Peyer's patch (tissue), 4 donors: ENCODE results near the gene CYP19A1. TPM values are rescaled to one million over a fixed set of nuclear protein-coding genes. Genes with fewer than 3 reads are reported as not detected.

ENCODE experiments used
- DNase-seq, 3 donors: peaks; one replicate each; pipeline ENCODE4 v3.0.0-alpha.2; 2017 to 2019
- H3K27ac ChIP-seq, 4 donors: fragments of 200-600 bp; sonication (generic); one replicate each; pipeline ENCODE4 v1.5.1; 2016 to 2019
- H3K27me3 ChIP-seq, 2 donors: fragments of 200-600 bp; sonication (generic); one replicate each; pipeline ENCODE4 v1.5.1; 2019
- H3K36me3 ChIP-seq, 3 donors: fragments of 200-600 bp; sonication (generic); one replicate each; pipeline ENCODE4 v1.5.1; 2016 to 2019
- H3K4me1 ChIP-seq, 4 donors: fragments of 200-600 bp; sonication (generic); one replicate each; pipeline ENCODE4 v1.5.1; 2016 to 2019
- H3K4me3 ChIP-seq, 4 donors: fragments of 200-600 bp; sonication (generic); 1 replicate in 3 of 4; 2 replicates in 1 of 4; pipeline ENCODE4 v1.5.1; 2016 to 2019; ENCODE audit warnings: mild to moderate bottlenecking in 1 of 4
- H3K9me3 ChIP-seq, 4 donors: fragments of 200-600 bp; sonication (generic); one replicate each; pipeline ENCODE4 v1.5.1; 2016 to 2019; ENCODE audit warnings: mild to moderate bottlenecking in 1 of 4
- CTCF ChIP-seq, 6 experiments: fragments of 450-650 bp in 4 of 6; fragments of 200-600 bp in 2 of 6; sonication (generic) in 1 of 6; IDR thresholded peaks; one replicate each; pipeline ENCODE4 v1.5.1; 2017 to 2019; ENCODE audit warnings: antibody characterized with exemption in 6 of 6, mild to moderate bottlenecking in 3 of 6, moderate library complexity in 1 of 6
- POLR2A ChIP-seq, 2 donors: fragments of 450-650 bp; IDR thresholded peaks; one replicate each; pipeline ENCODE4 v1.5.1; 2017; ENCODE audit warnings: antibody characterized with exemption in 2 of 2, mild to moderate bottlenecking in 2 of 2, moderate library complexity in 2 of 2
- total RNA-seq, 4 donors: library from RNA; depleted of rRNA; stranded (reverse); fragments of >200 nt; gene quantifications; one replicate each; pipeline ENCODE4 v1.1.0, GENCODE V29; 2016

The CYP19A1 gene
- total RNA-seq, 4 donors from 2014 or later, result 0.83 TPM; not detected in 3

GRCh38 chr15:51307325-51307724 lies 31.1 kb downstream of the CYP19A1 start:
- no peak for DNase-seq
- H3K4me3 ChIP-seq, result no peak overlapping the region
- no peaks in the 10 kb centered on the region for H3K36me3 ChIP-seq
- no peak for TF ChIP-seq POLR2A (IDR thresholded peaks at IDR 0.05)
- TF ChIP-seq CTCF (IDR thresholded peaks at IDR 0.05), result no peak
- H3K27ac ChIP-seq, result no peak overlapping the region
- no peaks in the 10 kb centered on the region for H3K9me3 ChIP-seq
- no peaks in the 10 kb centered on the region for H3K27me3 ChIP-seq
- no peaks in the 10 kb centered on the region for H3K4me1 ChIP-seq

GRCh38 chr15:51303462-51303980 lies 34.9 kb downstream of the CYP19A1 start:
- no peak for DNase-seq
- no peak overlapping the region for H3K4me3 ChIP-seq
- H3K27ac ChIP-seq, result no peak overlapping the region

GRCh38 chr15:51302480-51302879 lies 35.9 kb downstream of the CYP19A1 start:
- H3K27me3 ChIP-seq, result no peaks in the 10 kb centered on the region
- H3K4me1 ChIP-seq, result no peaks in the 10 kb centered on the region
- no peak overlapping the region for H3K27ac ChIP-seq
- no peak for DNase-seq
- H3K9me3 ChIP-seq, result no peaks in the 10 kb centered on the region
- no peaks in the 10 kb centered on the region for H3K36me3 ChIP-seq
- no peak overlapping the region for H3K4me3 ChIP-seq
- TF ChIP-seq POLR2A (IDR thresholded peaks at IDR 0.05) (no peak), CTCF (IDR thresholded peaks at IDR 0.05) (no peak)

More at GRCh38 chr15:51303462-51303980, 34.9 kb downstream of the CYP19A1 start:
- no peaks in the 10 kb centered on the region for H3K4me1 ChIP-seq
- H3K9me3 ChIP-seq, result no peaks in the 10 kb centered on the region
- no peaks in the 10 kb centered on the region for H3K36me3 ChIP-seq
- H3K27me3 ChIP-seq, result no peaks in the 10 kb centered on the region
- TF ChIP-seq CTCF (IDR thresholded peaks at IDR 0.05) (no peak), POLR2A (IDR thresholded peaks at IDR 0.05) (no peak)

- TF ChIP-seq POLR2A (IDR thresholded peaks at IDR 0.05) (no peak), CTCF (IDR thresholded peaks at IDR 0.05) (no peak)
- no peaks in the 10 kb centered on the region for H3K27me3 ChIP-seq
- H3K36me3 ChIP-seq, result no peaks in the 10 kb centered on the region
- no peak overlapping the region for H3K4me3 ChIP-seq
- DNase-seq, result no peak
- H3K27ac ChIP-seq, result peak overlapping the region in 1 of 4 donors; percentile 37
- no peaks in the 10 kb centered on the region for H3K9me3 ChIP-seq
- H3K4me1 ChIP-seq, result no peaks in the 10 kb centered on the region
Observed at GRCh38 chr15:51299187-51300015, 39.0 kb downstream of the CYP19A1 start.

- H3K36me3 ChIP-seq, result no peaks in the 10 kb centered on the region
- no peaks in the 10 kb centered on the region for H3K4me1 ChIP-seq
- no peak for DNase-seq
- TF ChIP-seq CTCF (IDR thresholded peaks at IDR 0.05), result no peak
- H3K4me3 ChIP-seq, result no peak overlapping the region
- peak overlapping the region in 2 of 4 donors; percentile 10 to 37 for H3K27ac ChIP-seq
- no peaks in the 10 kb centered on the region for H3K9me3 ChIP-seq
- no peaks in the 10 kb centered on the region for H3K27me3 ChIP-seq
Observed at GRCh38 chr15:51298620-51299019, 39.8 kb downstream of the CYP19A1 start.
